Femur (tissue), 1 donor: ENCODE measurements around the gene HMGCL.
A peak's percentile ranks its signal among the peaks of the same experiment; 100 is the strongest.
"Not testable (repeated sequence)": the region's sequence is repeated elsewhere in the genome, so short reads cannot be mapped to it uniquely, and the experiment has no call there.

ENCODE experiments used
- DNase-seq: peaks from one replicate; pipeline ENCODE4 v3.0.0-alpha.2; 2017

The HMGCL gene

GRCh38 chr1:23797478-23798448, 27.5 kb downstream of the HMGCL start:
- no peak for DNase-seq

GRCh38 chr1:23796466-23797271, 28.6 kb downstream of the HMGCL start:
- no peak for DNase-seq

GRCh38 chr1:23795676-23796465, 29.4 kb downstream of the HMGCL start:
- DNase-seq, result no peak

- DNase-seq, result not testable (repeated sequence)
Measured at GRCh38 chr1:23794732-23795182, 30.5 kb downstream of the HMGCL start.

- DNase-seq, result no peak
Measured at GRCh38 chr1:23793861-23794731, 31.1 kb downstream of the HMGCL start.

GRCh38 chr1:23793018-23793781, 32.0 kb downstream of the HMGCL start:
- DNase-seq, result peak; percentile 59

- DNase-seq, result no peak
Measured at GRCh38 chr1:23792151-23792945, 32.9 kb downstream of the HMGCL start.

- DNase-seq, result no peak
Measured at GRCh38 chr1:23791516-23792047, 33.6 kb downstream of the HMGCL start.

GRCh38 chr1:23790696-23791515, 34.3 kb downstream of the HMGCL start, which contains the start of gene LYPLA2:
LYPLA2 (plus strand) TSS chr1:23791145; CDS start chr1:23792683, 1,538 bp downstream.
- DNase-seq, result peak; percentile 97

GRCh38 chr1:23788695-23789094, 36.5 kb downstream of the HMGCL start:
- DNase-seq, result no peak

GRCh38 chr1:23787701-23788100, 37.5 kb downstream of the HMGCL start:
- no peak for DNase-seq

GRCh38 chr1:23784846-23785245, 40.4 kb downstream of the HMGCL start:
- no peak for DNase-seq

- DNase-seq, result not testable (repeated sequence)
Measured at GRCh38 chr1:23783141-23783540, 42.1 kb downstream of the HMGCL start.

GRCh38 chr1:23779826-23780371, 45.3 kb downstream of the HMGCL start:
- DNase-seq, result no peak

GRCh38 chr1:23777979-23778814, 47.0 kb downstream of the HMGCL start, which contains the start of gene PITHD1:
PITHD1 (plus strand) TSS chr1:23778418; CDS start chr1:23778516, 98 bp downstream.
- DNase-seq, result peak; percentile 93

GRCh38 chr1:23776217-23776616, 49.0 kb downstream of the HMGCL start:
- DNase-seq, result no peak

GRCh38 chr1:23774174-23774880, 50.9 kb downstream of the HMGCL start:
- no peak for DNase-seq
